OCI-LY7 (cell line): ENCODE data around the gene LRRC56. TPM values are rescaled to one million over a fixed set of nuclear protein-coding genes. Genes with fewer than 3 reads are reported as not detected.

Experiments
- BruUV-seq: library from RNA; stranded (reverse); fragments of 400-500 nt; replicated peaks from 2 replicates; lab custom pipeline; 2021; lab: Mats Ljungman, UMichigan
- CTCF ChIA-PET: fragments of 300-600 bp; sonication (Branson Sonifier 250); formaldehyde crosslinking; loops from one replicate; lab custom pipeline; 2022; ENCODE audit warnings: antibody characterized with exemption; ENCODE audit not compliant: unreplicated experiment; lab: Charles Lee
- POLR2A ChIA-PET: fragments of 300-600 bp; sonication (Branson Sonifier 250); formaldehyde crosslinking; loops from one replicate; lab custom pipeline; 2022; ENCODE audit warnings: antibody characterized with exemption; lab: Charles Lee
- DNase-seq: peaks from one replicate; pipeline ENCODE4 v3.0.0-alpha.2; 2015; ENCODE audit warnings: low spot score
- H2AFZ ChIP-seq: fragments of 200-600 bp; sonication (generic), shearing (Covaris generic); 2 replicates; pipeline ENCODE4 v1.6.1; 2014; ENCODE audit warnings: mild to moderate bottlenecking, antibody characterized with exemption, low read length, moderate library complexity
- H3K27ac ChIP-seq: fragments of 200-600 bp; sonication (generic); 2 replicates; pipeline ENCODE4 v1.5.1; 2014; ENCODE audit warnings: mixed run types, low read depth, mild to moderate bottlenecking, moderate library complexity, low read length, inconsistent platforms; ENCODE audit not compliant: poor library complexity, severe bottlenecking
- H3K36me3 ChIP-seq: fragments of 200-600 bp; sonication (generic); 2 replicates; pipeline ENCODE4 v1.6.1; 2014; ENCODE audit warnings: mild to moderate bottlenecking, antibody characterized with exemption, low read length, moderate library complexity, mixed read lengths; ENCODE audit not compliant: insufficient read depth
- H3K4me1 ChIP-seq: fragments of 200-600 bp; sonication (generic); 2 replicates; pipeline ENCODE4 v1.5.1; 2014; ENCODE audit warnings: mild to moderate bottlenecking, low read length; ENCODE audit not compliant: insufficient read depth, poor library complexity, severe bottlenecking
- H3K4me2 ChIP-seq: fragments of 200-600 bp; sonication (generic); 2 replicates; pipeline ENCODE4 v1.6.1; 2014; ENCODE audit warnings: mild to moderate bottlenecking, low read length
- H3K4me3 ChIP-seq: fragments of 200-600 bp; sonication (generic); 2 replicates; pipeline ENCODE4 v1.5.1; 2014; ENCODE audit warnings: mild to moderate bottlenecking, low read depth, low read length; ENCODE audit not compliant: poor library complexity, severe bottlenecking
- H3K79me2 ChIP-seq: fragments of 200-600 bp; sonication (generic); 2 replicates; pipeline ENCODE4 v1.6.1; 2016; ENCODE audit warnings: low read depth, mild to moderate bottlenecking, low read length, moderate library complexity, mixed read lengths; ENCODE audit not compliant: insufficient read depth
- H3K9me2 ChIP-seq: fragments of 200-600 bp; sonication (generic); 2 replicates; pipeline ENCODE4 v1.6.1; 2016; ENCODE audit warnings: mild to moderate bottlenecking, low read length, mixed read lengths; ENCODE audit not compliant: insufficient read depth
- H3K9me3 ChIP-seq: fragments of 200-600 bp; sonication (generic); 2 replicates; pipeline ENCODE4 v1.6.1; 2014; ENCODE audit warnings: mild to moderate bottlenecking, mixed run types, low read length, mixed read lengths
- H4K20me1 ChIP-seq: fragments of 200-600 bp; sonication (generic); 2 replicates; pipeline ENCODE4 v1.6.1; 2014; ENCODE audit warnings: mild to moderate bottlenecking, antibody characterized with exemption, low read length, moderate library complexity, mixed read lengths; ENCODE audit not compliant: insufficient read depth
- EZH2phosphoT487 ChIP-seq: fragments of 200-600 bp; sonication (generic); IDR thresholded peaks from 2 replicates; pipeline ENCODE4 v1.6.1; 2018; ENCODE audit warnings: low read depth, borderline replicate concordance, mild to moderate bottlenecking, mixed run types, antibody characterized with exemption, low read length, moderate library complexity, mixed read lengths
- intact Hi-C: fragments of 100-400 bp; cut with micrococcal nuclease; formaldehyde crosslinking; loops from one replicate; pipeline ENCODE4 v1.10.0; 2022; ENCODE audit not compliant: unreplicated experiment
- total RNA-seq, 2 experiments: library from RNA; depleted of rRNA in 1 of 2; stranded (reverse); fragments of >200 nt in 1 of 2; shearing (Covaris generic) in 1 of 2; gene quantifications; 2 replicates each; pipeline ENCODE4 v1.2.3, GENCODE V29; 2014 to 2022
- TF ChIP-seq, protein P1 (sequence below): fragments of 200-600 bp; sonication (generic); conservative IDR thresholded peaks from 2 replicates; pipeline ENCODE4 v1.5.1; 2014; ENCODE audit warnings: mild to moderate bottlenecking, antibody characterized with exemption, low read length, moderate library complexity, mixed read lengths

Gene LRRC56
- total RNA-seq, 2 experiments from 2014 or later, result 1.6 to 2.5 TPM

DNA sequence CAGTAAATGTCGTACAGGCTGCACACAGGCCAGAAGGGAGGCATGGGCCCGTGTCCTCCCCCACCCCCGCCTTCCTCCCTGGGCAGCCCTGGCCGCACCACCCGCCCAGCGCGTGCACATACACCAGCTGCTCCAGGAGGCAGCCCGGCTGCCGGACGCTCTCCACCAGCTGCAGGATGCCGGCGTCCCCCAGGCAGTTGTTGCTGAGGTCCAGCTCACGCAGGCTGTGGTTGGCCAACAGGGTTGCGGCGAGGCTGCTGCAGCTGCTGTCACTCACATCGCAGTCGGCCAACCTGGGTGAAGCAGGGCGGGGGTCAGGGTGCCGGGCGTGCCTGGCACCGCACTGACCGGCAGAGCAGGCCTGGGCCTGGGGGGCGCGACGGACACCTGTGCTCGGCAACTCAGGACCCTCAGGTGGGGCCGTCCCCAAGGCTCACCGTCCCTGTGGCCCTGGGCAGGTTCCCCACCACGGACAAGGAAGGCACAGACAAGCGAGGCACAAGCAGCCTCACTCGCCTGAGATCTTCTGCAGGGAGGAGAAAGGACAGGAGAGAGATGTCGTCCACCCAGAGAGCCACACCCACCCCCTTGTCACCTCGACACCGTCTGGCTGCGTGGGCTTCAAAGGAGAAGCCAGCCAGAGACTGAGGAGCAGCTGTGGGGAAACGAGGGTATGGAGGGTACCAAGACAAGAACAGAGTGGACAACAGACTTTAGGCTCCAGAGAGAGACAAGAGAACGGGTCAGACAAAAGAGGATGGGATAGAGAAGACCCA is 42.4 kb upstream of the LRRC56 start:
- ChIA-PET POLR2A (interaction anchor here (0.6 kb wide), 1 partner anchor 392 kb away, joined by 3 read pairs; no protein-coding TSS in a partner anchor), CTCF (interaction anchor here (0.9 kb wide), 1 partner anchor 88 kb away, joined by 14 read pairs; no protein-coding TSS in a partner anchor)
- peaks cover 15% of the 10 kb centered on the region for H3K4me1 ChIP-seq
- H3K4me3 ChIP-seq, result no peak overlapping the region
- no peaks in the 10 kb centered on the region for H4K20me1 ChIP-seq
- intact Hi-C loops, result no loop called here
- no peak overlapping the region for H3K4me2 ChIP-seq
- no peak overlapping the region for H3K27ac ChIP-seq
- H2AFZ ChIP-seq, result no peak overlapping the region
- no peak for DNase-seq
- no peaks in the 10 kb centered on the region for H3K79me2 ChIP-seq
- no TSS peak for BruUV-seq
- H3K9me2 ChIP-seq, result no peaks in the 10 kb centered on the region
- no peak for TF ChIP-seq EZH2phosphoT487
- TF ChIP-seq, protein P1, sequence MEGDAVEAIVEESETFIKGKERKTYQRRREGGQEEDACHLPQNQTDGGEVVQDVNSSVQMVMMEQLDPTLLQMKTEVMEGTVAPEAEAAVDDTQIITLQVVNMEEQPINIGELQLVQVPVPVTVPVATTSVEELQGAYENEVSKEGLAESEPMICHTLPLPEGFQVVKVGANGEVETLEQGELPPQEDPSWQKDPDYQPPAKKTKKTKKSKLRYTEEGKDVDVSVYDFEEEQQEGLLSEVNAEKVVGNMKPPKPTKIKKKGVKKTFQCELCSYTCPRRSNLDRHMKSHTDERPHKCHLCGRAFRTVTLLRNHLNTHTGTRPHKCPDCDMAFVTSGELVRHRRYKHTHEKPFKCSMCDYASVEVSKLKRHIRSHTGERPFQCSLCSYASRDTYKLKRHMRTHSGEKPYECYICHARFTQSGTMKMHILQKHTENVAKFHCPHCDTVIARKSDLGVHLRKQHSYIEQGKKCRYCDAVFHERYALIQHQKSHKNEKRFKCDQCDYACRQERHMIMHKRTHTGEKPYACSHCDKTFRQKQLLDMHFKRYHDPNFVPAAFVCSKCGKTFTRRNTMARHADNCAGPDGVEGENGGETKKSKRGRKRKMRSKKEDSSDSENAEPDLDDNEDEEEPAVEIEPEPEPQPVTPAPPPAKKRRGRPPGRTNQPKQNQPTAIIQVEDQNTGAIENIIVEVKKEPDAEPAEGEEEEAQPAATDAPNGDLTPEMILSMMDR, result no peak
- no peaks in the 10 kb centered on the region for H3K9me3 ChIP-seq
- peaks cover 59% of the 10 kb centered on the region for H3K36me3 ChIP-seq

DNA sequence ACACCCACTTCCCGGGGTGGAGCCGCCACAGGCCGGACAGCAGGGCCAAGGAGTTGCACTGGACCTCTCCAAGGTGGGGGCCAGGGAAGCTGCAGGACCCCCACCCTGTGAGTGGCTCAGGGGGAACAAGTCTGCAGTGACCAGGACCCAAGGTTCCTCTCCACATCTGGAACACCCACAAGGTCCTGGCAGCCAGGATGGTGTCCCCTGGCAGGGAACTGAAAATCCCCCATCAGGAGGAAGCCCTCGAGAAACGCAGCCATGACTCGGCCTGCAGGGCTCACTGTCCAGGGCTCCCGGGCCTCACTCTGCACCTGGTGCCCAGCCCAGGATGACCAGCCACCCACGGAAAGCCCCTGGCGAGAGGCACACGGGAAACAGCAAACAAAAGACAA is 41.8 kb upstream of the LRRC56 start:
- TF ChIP-seq, protein P1, result no peak
- TF ChIP-seq EZH2phosphoT487, result no peak
- BruUV-seq, result no TSS peak
- Histone ChIP-seq H3K4me2 (no peak overlapping the region), H3K27ac (no peak overlapping the region), H3K4me3 (no peak overlapping the region), H3K79me2 (no peaks in the 10 kb centered on the region), H3K4me1 (peaks cover 15% of the 10 kb centered on the region), H3K9me3 (no peaks in the 10 kb centered on the region), H3K9me2 (no peaks in the 10 kb centered on the region), H4K20me1 (no peaks in the 10 kb centered on the region), H2AFZ (no peak overlapping the region), H3K36me3 (peaks cover 65% of the 10 kb centered on the region)
- CTCF ChIA-PET, result no interaction called here
- POLR2A ChIA-PET, result no interaction called here
- intact Hi-C loops, result no loop called here
- no peak for DNase-seq
